ENCODE results near the gene ERCC1.

- TF ChIP-seq CTCF (IDR thresholded peaks at IDR 0.05) (no peak), POLR2A (IDR thresholded peaks at IDR 0.05) (no peak), EP300 (IDR thresholded peaks at IDR 0.05) (no peak)
Measured at GRCh38 chr19:45437328-45437727, 13.6 kb upstream of the ERCC1 start.

Measured in stomach (tissue), 4 donors.